ENCODE data around the gene CCDC167.
A peak's percentile ranks its signal among the peaks of the same experiment; 100 is the strongest.
"Not testable (repeated sequence)": the region's sequence is repeated elsewhere in the genome, so short reads cannot be mapped to it uniquely, and the experiment has no call there.

Gene CCDC167

DNA sequence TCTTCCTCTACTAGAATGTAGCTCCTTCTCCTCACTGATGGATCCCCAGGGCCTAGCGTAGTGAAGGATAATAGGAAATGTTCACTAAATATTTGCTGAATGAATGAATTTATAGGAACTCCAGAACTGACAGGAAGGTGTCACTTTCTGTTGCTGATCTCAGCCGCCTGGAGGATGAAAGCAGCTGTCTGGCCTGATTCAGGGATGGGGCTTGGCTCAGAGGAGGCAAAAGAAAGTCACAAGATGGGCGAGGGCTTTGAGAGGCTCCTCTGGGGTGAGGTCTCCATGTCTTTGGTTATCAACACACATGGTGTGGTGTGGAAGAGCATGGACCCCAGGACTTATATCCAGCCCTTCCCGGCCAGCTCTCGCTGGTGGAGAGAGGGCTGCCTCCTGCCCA is 11.5 kb upstream of the CCDC167 start:
- no peak overlapping the region for H3K27ac ChIP-seq (ENCODE audit: low read depth, low read length)
- peaks cover 42% of the 10 kb centered on the region for H3K27me3 ChIP-seq (ENCODE audit: control insufficient read depth, insufficient read depth, low read length)
- H3K4me1 ChIP-seq (ENCODE audit: control insufficient read depth, insufficient read depth, low read length), result peaks cover 47% of the 10 kb centered on the region
- no peaks in the 10 kb centered on the region for H3K9me3 ChIP-seq (ENCODE audit: control insufficient read depth, insufficient read depth, low read depth, low read length)
- no peaks in the 10 kb centered on the region for H3K36me3 ChIP-seq (ENCODE audit: control insufficient read depth, insufficient read depth, low read length)
- H3K4me3 ChIP-seq (ENCODE audit: low read depth, low read length), result no peak overlapping the region
- no peak overlapping the region for H3K9ac ChIP-seq (ENCODE audit: low read length)

DNA sequence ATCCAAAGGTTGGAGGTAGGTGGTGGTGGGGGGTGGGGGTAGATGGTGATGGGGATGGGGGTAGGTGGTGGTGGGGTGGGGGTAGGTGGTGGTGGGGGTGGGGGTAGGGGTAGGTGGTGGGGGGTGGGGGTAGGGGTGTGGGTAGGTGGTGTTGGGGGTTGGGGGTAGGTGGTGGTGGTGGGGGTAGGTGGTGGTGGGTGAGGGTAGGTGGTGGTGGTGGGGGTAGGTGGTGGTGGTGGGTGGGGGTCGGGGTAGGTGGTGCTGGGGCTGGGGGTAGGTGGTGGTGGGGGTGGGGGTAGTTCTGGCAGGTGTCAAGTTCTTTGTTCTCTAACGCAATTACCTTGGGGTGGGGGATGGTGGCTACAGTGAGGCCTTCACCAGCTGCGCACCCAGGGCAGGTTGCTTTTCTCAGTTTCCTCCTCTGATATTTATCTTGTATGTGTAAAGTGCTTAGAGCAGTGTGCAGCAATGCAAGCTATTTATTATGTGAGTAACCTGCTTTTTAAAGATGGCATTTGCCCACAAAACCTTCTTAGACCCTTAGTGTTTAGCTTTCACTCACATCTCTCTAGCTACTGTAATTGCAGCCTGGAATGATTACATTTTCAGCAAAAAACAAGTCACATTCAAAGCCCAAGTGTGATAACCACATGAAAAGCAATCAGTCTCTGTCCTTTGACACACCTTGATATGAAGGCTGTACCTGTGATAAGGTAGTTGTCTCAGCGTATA is 8.2 kb upstream of the CCDC167 start:
- Histone ChIP-seq H3K27me3 (ENCODE audit: control insufficient read depth, insufficient read depth, low read length) (peaks cover 23% of the 10 kb centered on the region), H3K4me3 (ENCODE audit: low read depth, low read length) (no peak overlapping the region), H3K36me3 (ENCODE audit: control insufficient read depth, insufficient read depth, low read length) (no peaks in the 10 kb centered on the region), H3K9me3 (ENCODE audit: control insufficient read depth, insufficient read depth, low read depth, low read length) (no peaks in the 10 kb centered on the region), H3K27ac (ENCODE audit: low read depth, low read length) (no peak overlapping the region), H3K9ac (ENCODE audit: low read length) (no peak overlapping the region), H3K4me1 (ENCODE audit: control insufficient read depth, insufficient read depth, low read length) (peaks cover 15% of the 10 kb centered on the region)

DNA sequence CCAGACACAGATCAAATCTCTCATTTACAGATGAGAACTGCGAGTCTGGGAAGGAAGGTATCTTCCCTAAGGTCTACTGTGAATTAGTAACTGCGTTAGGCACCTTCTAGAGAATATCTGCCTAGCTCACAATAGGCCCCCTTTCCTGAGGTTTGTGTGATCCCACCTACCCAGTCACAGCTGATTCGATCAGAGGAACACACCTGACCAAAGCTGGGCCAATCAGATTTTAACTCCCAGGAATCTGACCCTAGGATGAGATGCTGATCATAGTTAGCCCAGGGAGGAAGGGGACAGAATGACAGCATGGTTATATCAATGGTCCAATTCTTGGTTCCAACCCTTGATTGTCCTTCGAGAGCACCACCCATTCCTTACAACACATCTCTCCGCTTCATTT is 7.4 kb upstream of the CCDC167 start:
- Histone ChIP-seq H3K4me3 (ENCODE audit: low read depth, low read length) (no peak overlapping the region), H3K27me3 (ENCODE audit: control insufficient read depth, insufficient read depth, low read length) (peaks cover 16% of the 10 kb centered on the region), H3K9me3 (ENCODE audit: control insufficient read depth, insufficient read depth, low read depth, low read length) (no peaks in the 10 kb centered on the region), H3K9ac (ENCODE audit: low read length) (no peak overlapping the region), H3K27ac (ENCODE audit: low read depth, low read length) (no peak overlapping the region), H3K36me3 (ENCODE audit: control insufficient read depth, insufficient read depth, low read length) (no peaks in the 10 kb centered on the region), H3K4me1 (ENCODE audit: control insufficient read depth, insufficient read depth, low read length) (peaks cover 7% of the 10 kb centered on the region)

DNA sequence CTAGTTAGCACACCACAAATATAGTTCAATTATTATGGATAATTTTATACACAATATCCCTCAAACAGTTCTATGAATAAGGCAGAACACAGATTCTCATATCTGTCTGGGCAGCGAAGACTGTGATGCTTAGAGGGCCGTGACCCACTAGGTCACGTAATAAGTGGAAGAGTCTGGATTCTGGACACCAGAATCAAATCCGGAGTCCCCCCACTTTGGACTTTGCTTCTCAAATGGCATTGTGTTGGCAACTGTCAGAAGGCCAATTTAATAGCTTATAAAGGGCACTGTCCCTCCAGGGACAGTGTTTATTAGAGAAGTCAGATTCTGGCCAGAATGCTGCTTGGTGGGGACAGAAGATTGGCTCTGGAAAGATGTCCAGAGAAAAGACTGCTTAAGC is 6.8 kb upstream of the CCDC167 start:
- Histone ChIP-seq H3K4me1 (ENCODE audit: control insufficient read depth, insufficient read depth, low read length) (peaks cover under 1% of the 10 kb centered on the region; the same call in 1 of the 2 replicates), H3K9ac (ENCODE audit: low read length) (no peak overlapping the region), H3K9me3 (ENCODE audit: control insufficient read depth, insufficient read depth, low read depth, low read length) (no peaks in the 10 kb centered on the region), H3K27ac (ENCODE audit: low read depth, low read length) (no peak overlapping the region), H3K27me3 (ENCODE audit: control insufficient read depth, insufficient read depth, low read length) (peaks cover 10% of the 10 kb centered on the region), H3K4me3 (ENCODE audit: low read depth, low read length) (no peak overlapping the region), H3K36me3 (ENCODE audit: control insufficient read depth, insufficient read depth, low read length) (no peaks in the 10 kb centered on the region)

DNA sequence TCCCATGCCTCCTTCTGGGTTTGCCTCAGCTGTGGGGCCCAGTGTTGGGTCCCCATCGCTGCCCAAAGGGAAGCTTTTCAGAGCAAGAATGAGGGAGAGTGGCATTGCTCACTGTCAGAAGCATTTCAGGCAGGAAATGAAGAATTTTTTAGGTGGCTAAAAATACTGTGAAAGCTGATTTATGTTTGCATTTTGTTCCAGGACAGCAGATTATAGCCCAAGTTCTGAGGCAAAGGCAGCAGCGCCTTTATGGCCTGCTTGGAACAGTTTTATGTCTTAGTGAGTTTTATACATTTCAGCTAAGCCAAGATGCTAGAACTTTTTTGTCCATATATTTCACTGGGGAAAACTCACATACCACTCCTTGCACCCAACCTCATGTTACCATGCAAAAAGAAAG is 4.3 kb upstream of the CCDC167 start:
- no peaks in the 10 kb centered on the region for H3K36me3 ChIP-seq (ENCODE audit: control insufficient read depth, insufficient read depth, low read length)
- no peak overlapping the region for H3K9ac ChIP-seq (ENCODE audit: low read length)
- no peaks in the 10 kb centered on the region; the same call in 1 of the 2 replicates for H3K4me1 ChIP-seq (ENCODE audit: control insufficient read depth, insufficient read depth, low read length)
- no peaks in the 10 kb centered on the region for H3K27me3 ChIP-seq (ENCODE audit: control insufficient read depth, insufficient read depth, low read length)
- H3K4me3 ChIP-seq (ENCODE audit: low read depth, low read length), result no peak overlapping the region
- no peak overlapping the region for H3K27ac ChIP-seq (ENCODE audit: low read depth, low read length)
- no peaks in the 10 kb centered on the region for H3K9me3 ChIP-seq (ENCODE audit: control insufficient read depth, insufficient read depth, low read depth, low read length)

DNA sequence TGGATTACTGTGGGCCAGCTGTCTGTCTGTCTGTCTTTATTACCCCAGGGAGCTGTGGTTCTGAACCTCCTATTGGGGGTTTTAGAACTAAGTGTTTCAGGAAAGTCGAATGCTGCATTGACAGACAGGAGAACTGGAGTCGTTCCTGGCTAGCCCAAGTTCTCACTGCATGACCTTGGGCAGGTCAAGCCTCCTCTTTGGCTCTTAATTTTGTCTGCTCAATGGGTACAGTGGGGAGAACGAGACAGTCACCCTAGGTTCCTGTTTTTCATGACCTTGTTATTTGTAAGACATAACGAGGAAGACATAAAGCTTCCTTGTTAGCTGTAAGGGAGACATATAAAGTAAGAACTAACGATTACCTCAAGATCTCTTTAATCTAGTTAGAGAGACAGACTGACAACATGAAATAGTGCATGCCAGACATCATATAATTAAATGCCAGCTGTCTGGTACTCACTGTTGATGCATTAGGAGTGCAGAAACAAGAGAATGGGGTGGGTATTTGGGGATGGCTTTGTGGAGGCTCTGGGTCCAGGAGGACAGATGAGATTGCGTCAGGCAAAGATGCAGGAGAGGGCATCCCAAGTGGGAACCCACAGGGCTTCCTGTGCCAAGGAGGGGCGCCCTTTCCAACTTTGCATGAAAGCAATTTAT is 3.7 kb upstream of the CCDC167 start:
- no peak overlapping the region for H3K27ac ChIP-seq (ENCODE audit: low read depth, low read length)

DNA sequence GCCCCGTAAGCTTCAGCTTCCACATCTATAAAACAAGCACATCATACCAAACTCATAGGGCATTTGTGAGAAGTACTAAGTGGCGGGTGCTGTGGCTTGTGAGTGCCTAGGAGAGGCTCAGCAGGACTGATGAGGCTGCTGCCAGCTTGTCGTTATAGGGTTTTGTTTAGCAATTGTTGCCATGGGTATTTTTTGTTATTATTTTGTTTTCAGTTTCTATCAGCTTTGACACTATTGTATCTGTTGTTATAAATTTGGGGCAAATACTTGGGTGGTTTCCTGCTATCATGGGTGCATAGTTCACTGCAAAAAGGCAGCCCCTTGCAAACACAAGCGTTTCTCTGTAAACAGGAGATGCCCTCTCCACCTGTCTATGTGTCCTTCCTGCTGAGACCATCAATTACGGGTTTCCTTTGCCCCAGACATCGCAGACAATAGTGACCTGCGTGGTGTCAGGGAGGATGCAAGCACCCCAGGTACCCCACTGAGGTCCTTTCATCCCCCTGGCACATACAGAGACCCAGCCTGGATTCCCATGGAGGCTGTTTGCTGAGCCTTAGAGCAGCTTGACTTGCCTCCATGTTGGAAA is 3.1 kb upstream of the CCDC167 start:
- H3K36me3 ChIP-seq (ENCODE audit: control insufficient read depth, insufficient read depth, low read length), result no peaks in the 10 kb centered on the region
- no peaks in the 10 kb centered on the region for H3K9me3 ChIP-seq (ENCODE audit: control insufficient read depth, insufficient read depth, low read depth, low read length)
- no peak overlapping the region for H3K27ac ChIP-seq (ENCODE audit: low read depth, low read length)
- no peaks in the 10 kb centered on the region; the same call in 1 of the 2 replicates for H3K4me1 ChIP-seq (ENCODE audit: control insufficient read depth, insufficient read depth, low read length)
- H3K4me3 ChIP-seq (ENCODE audit: low read depth, low read length), result no peak overlapping the region
- H3K27me3 ChIP-seq (ENCODE audit: control insufficient read depth, insufficient read depth, low read length), result no peaks in the 10 kb centered on the region
- no peak overlapping the region for H3K9ac ChIP-seq (ENCODE audit: low read length)

More for the DNA sequence above, 3.7 kb upstream of the CCDC167 start:
- Histone ChIP-seq H3K4me3 (ENCODE audit: low read depth, low read length) (no peak overlapping the region), H3K27me3 (ENCODE audit: control insufficient read depth, insufficient read depth, low read length) (no peaks in the 10 kb centered on the region), H3K4me1 (ENCODE audit: control insufficient read depth, insufficient read depth, low read length) (no peaks in the 10 kb centered on the region; the same call in 1 of the 2 replicates), H3K9me3 (ENCODE audit: control insufficient read depth, insufficient read depth, low read depth, low read length) (no peaks in the 10 kb centered on the region), H3K9ac (ENCODE audit: low read length) (no peak overlapping the region), H3K36me3 (ENCODE audit: control insufficient read depth, insufficient read depth, low read length) (no peaks in the 10 kb centered on the region)

DNA sequence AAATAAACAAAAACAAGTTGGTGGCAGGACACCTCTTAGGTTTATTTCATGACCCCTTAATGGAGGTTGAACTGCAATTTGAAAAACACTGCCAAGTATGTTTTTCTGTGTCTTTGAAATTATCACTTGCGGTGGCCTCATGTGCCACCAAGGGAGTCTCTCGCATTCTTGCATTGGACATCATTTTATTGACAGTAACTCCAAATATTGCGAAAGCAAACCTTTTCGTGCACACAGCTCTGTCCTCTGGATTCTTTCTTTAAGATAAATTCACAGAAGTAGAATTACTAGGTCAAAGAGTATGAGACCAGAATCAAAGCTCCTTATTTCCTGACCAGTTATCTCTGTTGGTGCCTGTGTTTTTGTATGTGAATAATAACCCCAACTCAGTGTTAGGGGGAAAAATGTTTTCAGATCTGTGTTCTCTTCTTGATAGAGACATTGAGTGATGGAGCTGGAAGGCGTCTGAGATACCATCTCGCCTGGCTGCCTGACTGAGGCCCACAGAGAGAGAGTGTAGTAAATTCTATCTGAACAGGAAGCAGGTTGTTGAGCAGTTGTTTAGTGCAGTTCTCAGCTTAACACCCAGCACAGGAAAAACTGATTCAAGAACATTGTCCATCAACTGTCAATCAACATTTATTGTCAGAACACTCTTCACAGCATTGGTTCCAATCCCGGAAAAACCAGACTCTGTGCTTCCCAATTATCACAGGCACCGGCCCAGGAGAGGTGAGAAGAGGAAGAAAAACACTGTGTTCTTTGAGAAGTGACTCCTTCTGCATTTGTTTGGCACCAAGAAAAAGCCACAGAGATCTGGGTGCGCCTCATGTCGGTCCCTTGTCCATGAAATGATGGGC is 2.2 kb upstream of the CCDC167 start:
- H3K4me3 ChIP-seq (ENCODE audit: low read depth, low read length), result no peak overlapping the region
- no peaks in the 10 kb centered on the region for H3K36me3 ChIP-seq (ENCODE audit: control insufficient read depth, insufficient read depth, low read length)
- no peak overlapping the region for H3K9ac ChIP-seq (ENCODE audit: low read length)
- H3K27me3 ChIP-seq (ENCODE audit: control insufficient read depth, insufficient read depth, low read length), result no peaks in the 10 kb centered on the region
- no peak overlapping the region for H3K27ac ChIP-seq (ENCODE audit: low read depth, low read length)
- no peaks in the 10 kb centered on the region; the same call in 1 of the 2 replicates for H3K4me1 ChIP-seq (ENCODE audit: control insufficient read depth, insufficient read depth, low read length)
- H3K9me3 ChIP-seq (ENCODE audit: control insufficient read depth, insufficient read depth, low read depth, low read length), result no peaks in the 10 kb centered on the region

DNA sequence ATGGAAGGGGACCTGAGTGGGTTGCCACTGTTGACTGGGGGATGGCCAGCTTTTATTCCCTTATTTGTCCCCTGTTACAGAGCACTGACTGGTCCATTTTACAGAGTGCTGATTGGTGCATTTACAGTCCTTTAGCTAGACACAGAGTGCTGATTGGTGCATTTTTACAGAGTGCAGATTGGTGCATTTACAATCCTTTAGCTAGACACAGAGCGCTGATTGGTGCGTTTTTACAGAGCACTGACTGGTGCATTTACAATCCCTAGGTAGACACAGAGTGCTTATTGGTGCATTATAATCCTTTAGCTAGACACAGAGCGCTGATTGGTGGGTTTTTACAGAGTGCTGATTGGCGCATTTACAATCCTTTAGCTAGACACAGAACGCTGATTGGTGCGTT is 1.2 kb upstream of the CCDC167 start:
- H3K9ac ChIP-seq (ENCODE audit: low read length); H3K4me1 ChIP-seq (ENCODE audit: control insufficient read depth, insufficient read depth, low read length); H3K9me3 ChIP-seq (ENCODE audit: control insufficient read depth, insufficient read depth, low read depth, low read length); H3K27ac ChIP-seq (ENCODE audit: low read depth, low read length); H3K27me3 ChIP-seq (ENCODE audit: control insufficient read depth, insufficient read depth, low read length); H3K36me3 ChIP-seq (ENCODE audit: control insufficient read depth, insufficient read depth, low read length); H3K4me3 ChIP-seq (ENCODE audit: low read depth, low read length): not testable (repeated sequence)

DNA sequence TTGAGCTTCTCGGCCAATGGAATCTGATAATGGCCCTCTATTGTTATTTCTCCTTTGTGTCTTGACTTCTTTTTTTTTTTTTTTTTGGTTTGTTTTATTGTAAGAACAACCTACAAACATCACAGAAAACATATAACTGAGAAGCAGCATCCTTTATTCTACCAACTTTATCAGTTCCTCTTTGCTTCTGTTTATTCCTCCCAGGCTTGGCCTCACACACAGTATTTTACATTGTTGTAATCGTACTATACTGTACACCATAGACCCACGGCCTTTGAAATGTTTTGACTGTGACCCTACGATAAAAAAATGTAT is 558 bp upstream of the CCDC167 start:
- no peak overlapping the region for H3K27ac ChIP-seq (ENCODE audit: low read depth, low read length)
- no peaks in the 10 kb centered on the region; the same call in 1 of the 2 replicates for H3K4me1 ChIP-seq (ENCODE audit: control insufficient read depth, insufficient read depth, low read length)
- H3K9ac ChIP-seq (ENCODE audit: low read length), result no peak overlapping the region
- no peaks in the 10 kb centered on the region for H3K27me3 ChIP-seq (ENCODE audit: control insufficient read depth, insufficient read depth, low read length)
- peak overlapping the region; percentile 66 for H3K4me3 ChIP-seq (ENCODE audit: low read depth, low read length)
- no peaks in the 10 kb centered on the region for H3K36me3 ChIP-seq (ENCODE audit: control insufficient read depth, insufficient read depth, low read length)
- H3K9me3 ChIP-seq (ENCODE audit: control insufficient read depth, insufficient read depth, low read depth, low read length), result no peaks in the 10 kb centered on the region
